ENCODE data around the gene ANKRD22. TPM values are rescaled to one million over a fixed set of nuclear protein-coding genes. Genes with fewer than 3 reads are reported as not detected.

ANKRD22 gene
- total and polyA plus RNA-seq, 2 donors (not counting 3 experiments of a cell fraction or from before 2014, with no cell fraction given), result not detected

DNA sequence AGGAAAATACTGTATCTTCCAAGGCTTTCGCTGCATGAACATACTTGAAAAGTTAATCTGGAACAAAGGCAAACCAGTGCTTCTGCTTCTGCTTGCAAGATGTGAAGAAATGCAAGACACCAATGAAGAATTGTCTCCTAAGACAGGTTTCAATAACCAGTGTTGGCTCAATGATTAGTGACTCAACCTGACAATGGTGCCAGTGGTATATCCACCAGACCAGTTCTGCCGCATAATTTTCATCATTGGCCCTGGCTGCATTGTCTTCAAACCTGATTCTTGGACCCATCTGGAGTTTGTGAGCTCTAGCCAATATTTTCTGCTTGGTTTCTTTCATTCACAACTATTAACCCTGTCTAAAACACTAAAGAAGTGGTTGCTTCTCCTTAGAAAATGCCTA is 14.8 kb upstream of the ANKRD22 start:
- POLR2A ChIA-PET, result no interaction called here
- Histone ChIP-seq H3K9me1 (replicated peaks; ENCODE audit: control insufficient read depth, extremely low read depth, insufficient read depth, low read length) (no peaks in the 10 kb centered on the region), H3K4me2 (ENCODE audit: insufficient read depth, low read length) (no peak overlapping the region), H3K4me3 (replicated peaks in 1 of 3; ENCODE audit: insufficient read depth in 1 of 3, low read depth in 1 of 3, low read length in 3 of 3) (no peak overlapping the region), H3K27me3 (ENCODE audit: control insufficient read depth in 2 of 2, insufficient read depth in 2 of 2, low read length in 2 of 2) (peaks cover 14 to 25% of the 10 kb centered on the region in 2 experiments), H2AFZ (ENCODE audit: low read depth, low read length) (no peak overlapping the region), H3K9ac (replicated peaks; ENCODE audit: extremely low read depth, insufficient read depth, low read length) (no peak overlapping the region), H3K4me1 (ENCODE audit: control insufficient read depth, extremely low read depth, insufficient read depth, low read length) (no peaks in the 10 kb centered on the region), H3K9me3 (replicated peaks; ENCODE audit: control insufficient read depth, insufficient read depth, low read length) (no peaks in the 10 kb centered on the region), H4K20me1 (replicated peaks; ENCODE audit: control insufficient read depth, extremely low read depth, insufficient read depth, low read length) (no peaks in the 10 kb centered on the region), H3K36me3 (ENCODE audit: control insufficient read depth in 2 of 2, extremely low read depth in 1 of 2, insufficient read depth in 2 of 2, low read length in 2 of 2) (no peaks in the 10 kb centered on the region), H3K79me2 (ENCODE audit: control insufficient read depth, insufficient read depth, low read length) (no peaks in the 10 kb centered on the region), H3K27ac (ENCODE audit: insufficient read depth, low read depth, low read length) (no peak overlapping the region)
- TF ChIP-seq JUN (IDR thresholded peaks at IDR 0.05; ENCODE audit: borderline replicate concordance, insufficient read depth, insufficient read length, low read depth), result no peak
- no peak for TF ChIP-seq EZH2 (IDR thresholded peaks at IDR 0.05; ENCODE audit: borderline replicate concordance, low read depth, low read length, severe bottlenecking)
- no peak for TF ChIP-seq POLR2A (IDR thresholded peaks at IDR 0.05; ENCODE audit: low read depth, low read length)
- TF ChIP-seq MYC (IDR thresholded peaks at IDR 0.05; ENCODE audit: low read depth, low read length), result no peak
- no peak for TF ChIP-seq GATA2 (IDR thresholded peaks at IDR 0.05; ENCODE audit: insufficient read depth, insufficient read length, low read depth, low read length)
- no peak for TF ChIP-seq POLR2AphosphoS5 (IDR thresholded peaks at IDR 0.05; ENCODE audit: insufficient read depth, low read depth, low read length)
- TF ChIP-seq FOS (IDR thresholded peaks at IDR 0.05; ENCODE audit: borderline replicate concordance, insufficient read depth, low read length), result no peak
- TF ChIP-seq, protein P1, sequence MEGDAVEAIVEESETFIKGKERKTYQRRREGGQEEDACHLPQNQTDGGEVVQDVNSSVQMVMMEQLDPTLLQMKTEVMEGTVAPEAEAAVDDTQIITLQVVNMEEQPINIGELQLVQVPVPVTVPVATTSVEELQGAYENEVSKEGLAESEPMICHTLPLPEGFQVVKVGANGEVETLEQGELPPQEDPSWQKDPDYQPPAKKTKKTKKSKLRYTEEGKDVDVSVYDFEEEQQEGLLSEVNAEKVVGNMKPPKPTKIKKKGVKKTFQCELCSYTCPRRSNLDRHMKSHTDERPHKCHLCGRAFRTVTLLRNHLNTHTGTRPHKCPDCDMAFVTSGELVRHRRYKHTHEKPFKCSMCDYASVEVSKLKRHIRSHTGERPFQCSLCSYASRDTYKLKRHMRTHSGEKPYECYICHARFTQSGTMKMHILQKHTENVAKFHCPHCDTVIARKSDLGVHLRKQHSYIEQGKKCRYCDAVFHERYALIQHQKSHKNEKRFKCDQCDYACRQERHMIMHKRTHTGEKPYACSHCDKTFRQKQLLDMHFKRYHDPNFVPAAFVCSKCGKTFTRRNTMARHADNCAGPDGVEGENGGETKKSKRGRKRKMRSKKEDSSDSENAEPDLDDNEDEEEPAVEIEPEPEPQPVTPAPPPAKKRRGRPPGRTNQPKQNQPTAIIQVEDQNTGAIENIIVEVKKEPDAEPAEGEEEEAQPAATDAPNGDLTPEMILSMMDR (IDR thresholded peaks at IDR 0.05; ENCODE audit: extremely low read depth in 1 of 2, insufficient read depth in 1 of 2, low read depth in 1 of 2, low read length in 2 of 2), result no peak
- TF ChIP-seq, protein P2, sequence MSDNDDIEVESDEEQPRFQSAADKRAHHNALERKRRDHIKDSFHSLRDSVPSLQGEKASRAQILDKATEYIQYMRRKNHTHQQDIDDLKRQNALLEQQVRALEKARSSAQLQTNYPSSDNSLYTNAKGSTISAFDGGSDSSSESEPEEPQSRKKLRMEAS (IDR thresholded peaks at IDR 0.05; ENCODE audit: insufficient read depth, insufficient read length), result no peak
- DNase-seq (ENCODE audit: low read depth, low spot score) (no peak), FAIRE-seq (no peak)
- CTCF ChIA-PET, result interaction anchor here (3.4 kb wide), 1 partner anchor 31 kb away, joined by 22 read pairs; no protein-coding TSS in a partner anchor
- dilution Hi-C loops (cut with MboI; ENCODE audit: extremely low pct_ligation_motif_present, low sequenced_read_pairs), result no loop called here
- intact Hi-C loops (cut with micrococcal nuclease), result no loop called here
- no TSS peak for BruUV-seq (replicated peaks)
